H9 (cell line): ENCODE measurements around the gene FGF3. TPM values are rescaled to one million over a fixed set of nuclear protein-coding genes. Genes with fewer than 3 reads are reported as not detected.

Experiments used
- DNase-seq: peaks from one replicate; pipeline ENCODE4 v3.0.0-alpha.2; 2017
- H2AFZ ChIP-seq: one replicate; pipeline ENCODE4 v1.6.1; 2013; ENCODE audit warnings: mild to moderate bottlenecking, low read length, control low read depth, moderate library complexity
- H2AK5ac ChIP-seq: 2 replicates; pipeline ENCODE4 v1.6.1; 2013; ENCODE audit warnings: low read length, control low read depth, mixed read lengths; ENCODE audit not compliant: insufficient read length
- H2BK120ac ChIP-seq: one replicate; pipeline ENCODE4 v1.6.1; 2013; ENCODE audit warnings: low read depth, mild to moderate bottlenecking, low read length, control low read depth, inconsistent platforms; ENCODE audit not compliant: poor library complexity, severe bottlenecking
- H2BK12ac ChIP-seq: 2 replicates; pipeline ENCODE4 v1.6.1; 2013; ENCODE audit warnings: low read length, control low read depth, mixed read lengths, low read depth; ENCODE audit not compliant: insufficient read length
- H2BK15ac ChIP-seq: 2 replicates; pipeline ENCODE4 v1.6.1; 2013; ENCODE audit warnings: low read depth, low read length, control low read depth
- H2BK20ac ChIP-seq: one replicate; pipeline ENCODE4 v1.6.1; 2013; ENCODE audit warnings: low read depth, mild to moderate bottlenecking, low read length, control low read depth, inconsistent platforms; ENCODE audit not compliant: poor library complexity, severe bottlenecking
- H2BK5ac ChIP-seq: 2 replicates; pipeline ENCODE4 v1.6.1; 2013; ENCODE audit warnings: low read length, control low read depth, mixed read lengths; ENCODE audit not compliant: insufficient read length
- H3K14ac ChIP-seq: 2 replicates; pipeline ENCODE4 v1.6.1; 2013; ENCODE audit warnings: low read length, control low read depth; ENCODE audit not compliant: insufficient read depth
- H3K18ac ChIP-seq: 2 replicates; pipeline ENCODE4 v1.6.1; 2013; ENCODE audit warnings: low read depth, mild to moderate bottlenecking, mixed read lengths, low read length, control low read depth; ENCODE audit not compliant: insufficient read length
- H3K23ac ChIP-seq: 2 replicates; pipeline ENCODE4 v1.6.1; 2013; ENCODE audit warnings: low read length, control low read depth, mixed read lengths, low read depth; ENCODE audit not compliant: insufficient read length
- H3K23me2 ChIP-seq: 2 replicates; pipeline ENCODE4 v1.6.1; 2013; ENCODE audit warnings: low read depth, mild to moderate bottlenecking, mixed read lengths, low read length, control low read depth; ENCODE audit not compliant: insufficient read length, poor library complexity, severe bottlenecking
- H3K27ac ChIP-seq: 2 replicates; pipeline ENCODE4 v1.5.1; 2013; ENCODE audit warnings: low read length, control low read depth, mixed read lengths, low read depth; ENCODE audit not compliant: insufficient read length
- H3K27me3 ChIP-seq: 2 replicates; pipeline ENCODE4 v1.6.1; 2013; ENCODE audit warnings: low read length, control low read depth, inconsistent platforms; ENCODE audit not compliant: insufficient read depth
- H3K4ac ChIP-seq: 2 replicates; pipeline ENCODE4 v1.6.1; 2013; ENCODE audit warnings: low read depth, mild to moderate bottlenecking, control low read depth, inconsistent platforms, low read length, moderate library complexity
- H3K4me1 ChIP-seq: 2 replicates; pipeline ENCODE4 v1.6.1; 2013; ENCODE audit warnings: low read length, control low read depth, inconsistent platforms; ENCODE audit not compliant: insufficient read depth
- H3K4me2 ChIP-seq: 2 replicates; pipeline ENCODE4 v1.6.1; 2013; ENCODE audit warnings: low read length, control low read depth, mixed read lengths; ENCODE audit not compliant: insufficient read length, insufficient read depth
- H3K56ac ChIP-seq: 2 replicates; pipeline ENCODE4 v1.6.1; 2013; ENCODE audit warnings: low read depth, mild to moderate bottlenecking, mixed read lengths, low read length, control low read depth; ENCODE audit not compliant: insufficient read length
- H3K79me1 ChIP-seq: 2 replicates; pipeline ENCODE4 v1.6.1; 2013; ENCODE audit warnings: low read depth, mild to moderate bottlenecking, moderate library complexity, low read length, control low read depth, inconsistent platforms; ENCODE audit not compliant: insufficient read depth, poor library complexity, severe bottlenecking
- H3K79me2 ChIP-seq: 2 replicates; pipeline ENCODE4 v1.6.1; 2013; ENCODE audit warnings: low read length, control low read depth, inconsistent platforms; ENCODE audit not compliant: insufficient read depth
- H3K9ac ChIP-seq: 2 replicates; pipeline ENCODE4 v1.6.1; 2013; ENCODE audit warnings: low read length, control low read depth, mixed read lengths; ENCODE audit not compliant: insufficient read length; ENCODE audit errors: extremely low read depth
- H3K9me3 ChIP-seq: one replicate; pipeline ENCODE4 v1.6.1; 2013; ENCODE audit warnings: low read depth, low read length, inconsistent platforms; ENCODE audit not compliant: control insufficient read depth
- H3T11ph ChIP-seq: one replicate; pipeline ENCODE4 v1.6.1; 2013; ENCODE audit warnings: mild to moderate bottlenecking, low read length, control low read depth, inconsistent platforms
- H4K20me1 ChIP-seq: one replicate; pipeline ENCODE4 v1.6.1; 2013; ENCODE audit not compliant: control insufficient read depth, insufficient read length, insufficient read depth
- H4K5ac ChIP-seq: 2 replicates; pipeline ENCODE4 v1.6.1; 2013; ENCODE audit warnings: low read depth, mild to moderate bottlenecking, mixed read lengths, low read length, control low read depth; ENCODE audit not compliant: insufficient read length
- H4K8ac ChIP-seq: replicated peaks from 2 replicates; pipeline ENCODE4 v1.6.1; 2013; ENCODE audit warnings: low read length, control low read depth, mixed read lengths, low read depth; ENCODE audit not compliant: insufficient read length
- H4K91ac ChIP-seq: 2 replicates; pipeline ENCODE4 v1.6.1; 2013; ENCODE audit warnings: low read depth, mild to moderate bottlenecking, moderate library complexity, mixed read lengths, low read length, control low read depth; ENCODE audit not compliant: insufficient read length
- H3K27ac Mint-ChIP-seq, 3 experiments: 2 replicates in 2 of 3; 3 replicates in 1 of 3; pipeline ENCODE4 v1.8.0; 2020 to 2021; ENCODE audit warnings: mixed read lengths in 3 of 3, mild to moderate bottlenecking in 1 of 3, moderate library complexity in 1 of 3
- H3K27me3 Mint-ChIP-seq: 2 replicates; pipeline ENCODE4 v1.8.0; 2021; ENCODE audit warnings: low read depth, mild to moderate bottlenecking, moderate library complexity, mixed read lengths
- H3K36me3 Mint-ChIP-seq, 3 experiments: 2 replicates in 2 of 3; 3 replicates in 1 of 3; pipeline ENCODE4 v1.8.0; 2020 to 2021; ENCODE audit warnings: low read depth in 3 of 3, mixed read lengths in 3 of 3; ENCODE audit not compliant: insufficient read depth in 1 of 3
- H3K4me1 Mint-ChIP-seq, 2 experiments: 2 replicates each; pipeline ENCODE4 v1.8.0; 2020; ENCODE audit warnings: mixed read lengths in 2 of 2
- H3K4me3 Mint-ChIP-seq, 2 experiments: 2 replicates in 1 of 2; 3 replicates in 1 of 2; pipeline ENCODE4 v1.8.0; 2020 to 2021; ENCODE audit warnings: mild to moderate bottlenecking in 2 of 2, mixed read lengths in 2 of 2, moderate library complexity in 1 of 2
- H3K9me3 Mint-ChIP-seq, 2 experiments: 2 replicates in 1 of 2; 3 replicates in 1 of 2; pipeline ENCODE4 v1.8.0; 2020; ENCODE audit warnings: mild to moderate bottlenecking in 2 of 2, mixed read lengths in 2 of 2, moderate library complexity in 1 of 2
- CTCF ChIP-seq: fragments of 200-600 bp; sonication (generic); conservative IDR thresholded peaks from 3 replicates; pipeline ENCODE4 v1.8.0; 2021; ENCODE audit warnings: antibody characterized with exemption, mild to moderate bottlenecking
- total RNA-seq: library from RNA; stranded (reverse); gene quantifications from 2 replicates; pipeline ENCODE4 v1.2.1, GENCODE V29; 2021

The FGF3 gene
- total RNA-seq, 1 experiment from 2014 or later = not detected

- H3K4me1 Mint-ChIP-seq = peaks cover 5 to 8% of the 10 kb centered on the region in 2 experiments
- no peak overlapping the region for H3K9ac ChIP-seq
- H2BK120ac ChIP-seq = no peak overlapping the region
- no peak overlapping the region for H2BK20ac ChIP-seq
- no peak overlapping the region for H3K27ac ChIP-seq
- H3T11ph ChIP-seq = no peak overlapping the region
- H3K23ac ChIP-seq = no peak overlapping the region
- no peak overlapping the region for H3K4me2 ChIP-seq
- no peak overlapping the region for H2BK15ac ChIP-seq
- H3K9me3 ChIP-seq = no peaks in the 10 kb centered on the region
- H3K23me2 ChIP-seq = no peaks in the 10 kb centered on the region
- no peak for DNase-seq
- no peaks in the 10 kb centered on the region for H3K79me1 ChIP-seq
- no peak for TF ChIP-seq CTCF
- no peak overlapping the region for H2AFZ ChIP-seq
- no peak overlapping the region for H3K27ac Mint-ChIP-seq
- no peak overlapping the region for H4K8ac ChIP-seq
- peaks cover 36% of the 10 kb centered on the region for H3K27me3 Mint-ChIP-seq
- H3K56ac ChIP-seq = no peak overlapping the region
- H3K4ac ChIP-seq = no peak overlapping the region
- H3K9me3 Mint-ChIP-seq = peaks cover 5 to 6% of the 10 kb centered on the region in 2 experiments; a peak in 4 of 5 replicates
- H3K36me3 Mint-ChIP-seq = peaks cover 2 to 7% (median 5%) of the 10 kb centered on the region in 3 experiments; a peak in 5 of 7 replicates
- no peak overlapping the region for H3K18ac ChIP-seq
- H3K4me3 Mint-ChIP-seq = no peak overlapping the region
- H2BK12ac ChIP-seq = no peak overlapping the region
- H3K79me2 ChIP-seq = no peaks in the 10 kb centered on the region
- no peaks in the 10 kb centered on the region; the same call in 1 of the 2 replicates for H3K4me1 ChIP-seq
- no peak overlapping the region for H4K5ac ChIP-seq
- no peaks in the 10 kb centered on the region for H3K27me3 ChIP-seq
- no peak overlapping the region for H3K14ac ChIP-seq
- no peaks in the 10 kb centered on the region for H4K20me1 ChIP-seq
- H4K91ac ChIP-seq = no peak overlapping the region
- H2BK5ac ChIP-seq = no peak overlapping the region
- no peak overlapping the region for H2AK5ac ChIP-seq
These were observed 29.0 kb upstream of the FGF3 start for GRCh38 chr11:69848201-69848600.
